ENCODE data around the gene MLIP.

GRCh38 chr6:54133186-54133585, 21.9 kb downstream of the MLIP start:
- TF ChIP-seq CTCF (conservative IDR thresholded peaks at IDR 0.05; ENCODE audit: low read length) (no peak), EZH2phosphoT487 (IDR thresholded peaks at IDR 0.05; ENCODE audit: borderline replicate concordance, low read depth, low read length) (no peak)
